ENCODE data around the gene NAGLU.

DNA sequence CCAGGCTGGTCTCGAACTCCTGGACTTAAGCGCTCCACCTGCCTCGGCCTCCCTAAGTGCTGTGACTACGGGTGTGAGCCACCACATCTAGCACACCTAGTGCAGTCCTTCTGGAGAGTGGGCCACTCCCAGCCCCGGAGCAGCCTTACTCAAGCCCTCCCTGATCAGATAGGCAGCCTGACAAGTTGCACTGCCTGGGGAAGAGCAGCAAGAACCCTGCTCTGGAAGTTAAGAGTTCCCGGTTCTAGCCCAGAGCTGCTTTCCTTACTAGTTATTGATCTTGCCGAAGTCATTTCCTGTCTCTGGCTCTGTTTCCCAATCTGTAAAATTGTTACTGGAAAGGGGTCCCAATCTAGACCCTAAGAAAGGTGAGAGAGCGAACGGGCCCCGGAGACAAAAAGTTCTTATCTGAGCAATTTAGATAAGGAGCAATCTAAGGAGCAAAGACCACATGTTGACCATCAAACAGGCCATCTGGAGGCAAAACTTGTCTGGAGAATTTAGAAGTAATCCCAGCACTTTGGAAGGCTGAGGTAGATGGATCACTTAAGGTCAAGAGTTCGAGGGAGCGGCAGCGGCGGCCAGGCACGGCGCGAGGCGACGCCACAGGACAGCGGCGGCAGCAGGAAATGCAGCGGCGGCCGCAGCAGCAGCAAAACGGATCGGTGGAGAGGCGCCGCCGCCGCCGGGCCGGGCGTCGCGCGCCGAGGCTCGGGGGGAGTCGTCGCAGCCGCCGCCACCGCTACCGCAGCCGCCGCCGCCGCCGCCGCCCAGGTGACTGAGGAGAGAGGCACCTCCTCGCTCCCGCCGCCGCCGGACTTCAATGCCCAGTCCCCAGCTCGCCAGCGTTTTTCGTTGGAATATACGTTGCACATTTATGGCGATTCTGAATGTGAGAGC, 4.3 kb upstream of the NAGLU start:
- TF ChIP-seq, protein P1, sequence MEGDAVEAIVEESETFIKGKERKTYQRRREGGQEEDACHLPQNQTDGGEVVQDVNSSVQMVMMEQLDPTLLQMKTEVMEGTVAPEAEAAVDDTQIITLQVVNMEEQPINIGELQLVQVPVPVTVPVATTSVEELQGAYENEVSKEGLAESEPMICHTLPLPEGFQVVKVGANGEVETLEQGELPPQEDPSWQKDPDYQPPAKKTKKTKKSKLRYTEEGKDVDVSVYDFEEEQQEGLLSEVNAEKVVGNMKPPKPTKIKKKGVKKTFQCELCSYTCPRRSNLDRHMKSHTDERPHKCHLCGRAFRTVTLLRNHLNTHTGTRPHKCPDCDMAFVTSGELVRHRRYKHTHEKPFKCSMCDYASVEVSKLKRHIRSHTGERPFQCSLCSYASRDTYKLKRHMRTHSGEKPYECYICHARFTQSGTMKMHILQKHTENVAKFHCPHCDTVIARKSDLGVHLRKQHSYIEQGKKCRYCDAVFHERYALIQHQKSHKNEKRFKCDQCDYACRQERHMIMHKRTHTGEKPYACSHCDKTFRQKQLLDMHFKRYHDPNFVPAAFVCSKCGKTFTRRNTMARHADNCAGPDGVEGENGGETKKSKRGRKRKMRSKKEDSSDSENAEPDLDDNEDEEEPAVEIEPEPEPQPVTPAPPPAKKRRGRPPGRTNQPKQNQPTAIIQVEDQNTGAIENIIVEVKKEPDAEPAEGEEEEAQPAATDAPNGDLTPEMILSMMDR (IDR thresholded peaks at IDR 0.05) = peak; percentile 48
- TF ChIP-seq EZH2phosphoT487 (IDR thresholded peaks at IDR 0.05) = no peak
- TF ChIP-seq EZH2 (IDR thresholded peaks at IDR 0.05) = peak; percentile 40
